Suprapubic skin (tissue), 3 donors: ENCODE measurements around the gene MAD1L1.

Experiments
- POLR2AphosphoS5 ChIP-seq, 3 donors: sonication (generic); formaldehyde crosslinking; IDR thresholded peaks; one replicate each; pipeline ENCODE4 v1.6.1; 2017; ENCODE audit warnings: antibody characterized with exemption in 3 of 3
- TF ChIP-seq, protein P1 (sequence below), 2 donors: fragments of 200-600 bp in 1 of 2; fragments of 450-650 bp in 1 of 2; sonication (generic) in 1 of 2; IDR thresholded peaks; one replicate each; pipeline ENCODE4 v1.5.1; 2016 to 2019; ENCODE audit warnings: antibody characterized with exemption in 2 of 2, mild to moderate bottlenecking in 1 of 2, moderate library complexity in 1 of 2

DNA sequence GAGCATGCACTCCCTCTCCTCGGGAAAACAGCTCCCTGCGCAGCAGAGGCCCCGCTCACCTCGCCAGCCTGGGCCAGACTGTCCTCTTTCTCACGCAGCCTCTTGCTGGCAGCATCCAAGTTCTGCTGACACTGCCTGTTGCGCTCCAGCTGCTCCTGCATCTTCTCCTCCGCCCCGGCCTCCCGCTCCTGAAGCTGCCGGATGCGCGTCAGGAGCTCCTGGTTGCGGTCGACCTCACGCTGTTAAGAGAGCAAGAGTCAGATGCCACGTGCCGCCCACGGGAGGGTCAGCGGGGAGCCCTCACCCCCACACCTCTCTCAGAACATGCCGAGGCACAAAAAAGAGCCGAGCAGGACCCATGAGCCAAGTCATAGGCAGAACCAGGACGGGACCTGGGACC lies 10.2 kb downstream of the MAD1L1 start:
- TF ChIP-seq, protein P1, sequence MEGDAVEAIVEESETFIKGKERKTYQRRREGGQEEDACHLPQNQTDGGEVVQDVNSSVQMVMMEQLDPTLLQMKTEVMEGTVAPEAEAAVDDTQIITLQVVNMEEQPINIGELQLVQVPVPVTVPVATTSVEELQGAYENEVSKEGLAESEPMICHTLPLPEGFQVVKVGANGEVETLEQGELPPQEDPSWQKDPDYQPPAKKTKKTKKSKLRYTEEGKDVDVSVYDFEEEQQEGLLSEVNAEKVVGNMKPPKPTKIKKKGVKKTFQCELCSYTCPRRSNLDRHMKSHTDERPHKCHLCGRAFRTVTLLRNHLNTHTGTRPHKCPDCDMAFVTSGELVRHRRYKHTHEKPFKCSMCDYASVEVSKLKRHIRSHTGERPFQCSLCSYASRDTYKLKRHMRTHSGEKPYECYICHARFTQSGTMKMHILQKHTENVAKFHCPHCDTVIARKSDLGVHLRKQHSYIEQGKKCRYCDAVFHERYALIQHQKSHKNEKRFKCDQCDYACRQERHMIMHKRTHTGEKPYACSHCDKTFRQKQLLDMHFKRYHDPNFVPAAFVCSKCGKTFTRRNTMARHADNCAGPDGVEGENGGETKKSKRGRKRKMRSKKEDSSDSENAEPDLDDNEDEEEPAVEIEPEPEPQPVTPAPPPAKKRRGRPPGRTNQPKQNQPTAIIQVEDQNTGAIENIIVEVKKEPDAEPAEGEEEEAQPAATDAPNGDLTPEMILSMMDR (IDR thresholded peaks at IDR 0.05): no peak
- no peak for TF ChIP-seq POLR2AphosphoS5 (IDR thresholded peaks at IDR 0.05)
